Endothelial cell of umbilical vein (primary cell): ENCODE data around the gene PCNX4.

Source experiments
- CTCF ChIP-seq, 2 donors: IDR thresholded peaks; 1 replicate in 1 of 2; 2 replicates in 1 of 2; pipeline ENCODE4 v1.5.1; 2011; ENCODE audit warnings: low read length in 2 of 2, mild to moderate bottlenecking in 2 of 2, moderate library complexity in 2 of 2, control low read depth in 1 of 2, inconsistent platforms in 1 of 2, low read depth in 1 of 2; ENCODE audit not compliant: insufficient read depth in 1 of 2; ENCODE audit errors: extremely low read depth in 1 of 2
- EZH2 ChIP-seq: IDR thresholded peaks from 2 replicates; pipeline ENCODE4 v1.6.1; 2012; ENCODE audit warnings: borderline replicate concordance, low read depth, mild to moderate bottlenecking, moderate library complexity, low read length, inconsistent platforms; ENCODE audit not compliant: severe bottlenecking
- JUN ChIP-seq: IDR thresholded peaks from 2 replicates; pipeline ENCODE4 v1.6.1; 2011; ENCODE audit warnings: borderline replicate concordance, low read depth; ENCODE audit not compliant: insufficient read length, insufficient read depth
- MAX ChIP-seq: IDR thresholded peaks from 2 replicates; pipeline ENCODE4 v1.6.1; 2011; ENCODE audit not compliant: insufficient read depth, insufficient read length
- MYC ChIP-seq: IDR thresholded peaks from one replicate; pipeline ENCODE4 v1.6.1; 2011; ENCODE audit warnings: mild to moderate bottlenecking, low read depth, low read length
- POLR2A ChIP-seq: IDR thresholded peaks from 2 replicates; pipeline ENCODE4 v1.6.1; 2012; ENCODE audit warnings: low read depth, mild to moderate bottlenecking, control low read depth, low read length
- POLR2AphosphoS5 ChIP-seq: IDR thresholded peaks from 2 replicates; pipeline ENCODE4 v1.6.1; 2012; ENCODE audit warnings: low read depth, mild to moderate bottlenecking, control low read depth, low read length, moderate library complexity; ENCODE audit not compliant: insufficient read depth

GRCh38 chr14:60183138-60183537 is 91.4 kb downstream of the PCNX4 start:
- TF ChIP-seq CTCF (IDR thresholded peaks at IDR 0.05; ENCODE audit: extremely low read depth in 1 of 2, insufficient read depth in 1 of 2, low read depth in 1 of 2, low read length in 2 of 2) (no peak), POLR2A (no peak), EZH2 (no peak), POLR2AphosphoS5 (no peak), MAX (no peak), JUN (no peak), MYC (no peak)
